ENCODE data around the gene RASAL3.
"Not testable (repeated sequence)": the region's sequence is repeated elsewhere in the genome, so short reads cannot be mapped to it uniquely, and the experiment has no call there.

RASAL3 gene

GRCh38 chr19:15417699-15418098, 46.6 kb downstream of the RASAL3 start:
- peaks cover 13 to 34% of the 10 kb centered on the region in 2 experiments for H3K36me3 ChIP-seq (ENCODE audit: control insufficient read depth in 2 of 2, insufficient read depth in 1 of 2, low read length in 2 of 2)
- no peaks in the 10 kb centered on the region for H3K9me3 ChIP-seq (ENCODE audit: control insufficient read depth, insufficient read depth, low read depth, low read length)
- ChIA-PET POLR2A (interaction anchor here (1.4 to 4.8 kb wide), 5 partner anchors 16 to 69 kb away, joined by 3 to 94 read pairs (median 22); partner anchors contain the start of gene AKAP8), CTCF (interaction anchor here (1.0 to 1.7 kb wide), 3 partner anchors 8 to 326 kb away, joined by 3 to 7 read pairs (median 5); no protein-coding TSS in a partner anchor)
- no peak for TF ChIP-seq ZNF501 (tag by site-specific recombination; IDR thresholded peaks at IDR 0.05)
- 0 out of 2 replicates have a peak, but pooled peaks have one; percentile 36 for TF ChIP-seq EGR2 (tag by site-specific recombination; IDR thresholded peaks at IDR 0.05; ENCODE audit: low read depth)
- TF ChIP-seq ZNF530 (tag by site-specific recombination; IDR thresholded peaks at IDR 0.05; ENCODE audit: low read depth) = no peak
- peak; percentile 86 for TF ChIP-seq FEZF1 (tag by site-specific recombination; IDR thresholded peaks at IDR 0.05)
- peak; percentile 30; the same call in 1 of the 2 replicates for TF ChIP-seq SP2 (tag by site-specific recombination; IDR thresholded peaks at IDR 0.05)
- TF ChIP-seq IKZF3 (tag by site-specific recombination; IDR thresholded peaks at IDR 0.05) = no peak
- TF ChIP-seq ZNF76 (tag by site-specific recombination; IDR thresholded peaks at IDR 0.05; ENCODE audit: borderline replicate concordance, low read depth) = no peak
- peak; percentile 29 for TF ChIP-seq ZFHX2 (tag by site-specific recombination; conservative IDR thresholded peaks at IDR 0.05)
- peak; percentile 95 for TF ChIP-seq GLIS1 (tag by site-specific recombination; IDR thresholded peaks at IDR 0.05)
- no peak for TF ChIP-seq TRIM28 (IDR thresholded peaks at IDR 0.05; ENCODE audit: borderline replicate concordance, low read length)
- peak; percentile 40; the same call in 1 of the 2 replicates for TF ChIP-seq ZNF341 (tag by site-specific recombination; IDR thresholded peaks at IDR 0.05; ENCODE audit: low read depth)
- TF ChIP-seq OVOL3 (tag by site-specific recombination; IDR thresholded peaks at IDR 0.05) = no peak
- H3K27ac ChIP-seq (ENCODE audit: extremely low read depth, low read depth, low read length) = peak overlapping the region; percentile 98
- H3K4me3 ChIP-seq (ENCODE audit: low read depth, low read length) = peak overlapping the region; percentile 92
- peaks cover 24% of the 10 kb centered on the region for H3K4me1 ChIP-seq (ENCODE audit: control insufficient read depth, insufficient read depth, low read length)

GRCh38 chr19:15412832-15413231, 51.5 kb downstream of the RASAL3 start:
- no peak for TF ChIP-seq ZNF155 (tag by site-specific recombination; IDR thresholded peaks at IDR 0.05)
- peak; percentile 56; the same call in 1 of the 2 replicates for TF ChIP-seq SCRT2 (tag by site-specific recombination; IDR thresholded peaks at IDR 0.05)
- no peak for TF ChIP-seq ZBTB26 (tag by site-specific recombination; optimal IDR thresholded peaks at IDR 0.05)
- peak; percentile 34; the same call in 1 of the 2 replicates for TF ChIP-seq OSR2 (tag by site-specific recombination; IDR thresholded peaks at IDR 0.05)
- no peak for TF ChIP-seq ZBTB21 (tag by site-specific recombination; IDR thresholded peaks at IDR 0.05)
- CTCF ChIA-PET = interaction anchor here (0.5 to 0.7 kb wide), 3 partner anchors 139 to 1302 kb away, joined by 3 read pairs; no protein-coding TSS in a partner anchor
- POLR2A ChIA-PET = no interaction called here
- H3K36me3 ChIP-seq (ENCODE audit: control insufficient read depth in 2 of 2, insufficient read depth in 1 of 2, low read length in 2 of 2) = peaks cover 29 to 48% of the 10 kb centered on the region in 2 experiments
- H3K9me3 ChIP-seq (ENCODE audit: control insufficient read depth, insufficient read depth, low read depth, low read length) = no peaks in the 10 kb centered on the region
- peak overlapping the region; percentile 57 for H3K27ac ChIP-seq (ENCODE audit: extremely low read depth, low read depth, low read length)
- H3K4me1 ChIP-seq (ENCODE audit: control insufficient read depth, insufficient read depth, low read length) = peaks cover 21% of the 10 kb centered on the region
- no peak overlapping the region for H3K4me3 ChIP-seq (ENCODE audit: low read depth, low read length)

- not testable (repeated sequence) for H3K9me3 ChIP-seq (ENCODE audit: control insufficient read depth, insufficient read depth, low read depth, low read length); H3K4me3 ChIP-seq (ENCODE audit: low read depth, low read length); H3K27ac ChIP-seq (ENCODE audit: extremely low read depth, low read depth, low read length)
- ChIA-PET CTCF (interaction anchor here (0.6 to 1.9 kb wide), 3 partner anchors 8 to 144 kb away, joined by 6 to 11 read pairs (median 7); partner anchors contain the start of gene AKAP8L), POLR2A (interaction anchor here (0.7 kb wide), 1 partner anchor 130 kb away, joined by 5 read pairs; no protein-coding TSS in a partner anchor)
- Histone ChIP-seq H3K36me3 (ENCODE audit: control insufficient read depth in 2 of 2, insufficient read depth in 1 of 2, low read length in 2 of 2) (peaks cover 43 to 44% of the 10 kb centered on the region in 2 experiments), H3K4me1 (ENCODE audit: control insufficient read depth, insufficient read depth, low read length) (peaks cover 21% of the 10 kb centered on the region)
- TF ChIP-seq ZNF362 (tag by site-specific recombination; IDR thresholded peaks at IDR 0.05) (0 out of 2 replicates have a peak, but pooled peaks have one; percentile 14), GLIS1 (tag by site-specific recombination; IDR thresholded peaks at IDR 0.05) (peak; percentile 71), OSR2 (tag by site-specific recombination; IDR thresholded peaks at IDR 0.05) (0 out of 2 replicates have a peak, but pooled peaks have one; percentile 47), KLF9 (tag by site-specific recombination; IDR thresholded peaks at IDR 0.05; ENCODE audit: low read depth) (0 out of 2 replicates have a peak, but pooled peaks have one; percentile 36), SP7 (tag by site-specific recombination; IDR thresholded peaks at IDR 0.05) (0 out of 2 replicates have a peak, but pooled peaks have one; percentile 19)
Observed at GRCh38 chr19:15411351-15411750, 53.0 kb downstream of the RASAL3 start.
